WI38 (cell line): ENCODE measurements around the gene ICA1.

Experiments used
- H3K4me3 ChIP-seq: 2 replicates; pipeline ENCODE4 v1.5.1; 2011; ENCODE audit warnings: low read depth, mild to moderate bottlenecking, control low read depth, low read length
- CTCF ChIP-seq: IDR thresholded peaks from 2 replicates; pipeline ENCODE4 v1.5.1; 2012; ENCODE audit warnings: low read depth, mild to moderate bottlenecking, control low read depth, low read length

The ICA1 gene

DNA sequence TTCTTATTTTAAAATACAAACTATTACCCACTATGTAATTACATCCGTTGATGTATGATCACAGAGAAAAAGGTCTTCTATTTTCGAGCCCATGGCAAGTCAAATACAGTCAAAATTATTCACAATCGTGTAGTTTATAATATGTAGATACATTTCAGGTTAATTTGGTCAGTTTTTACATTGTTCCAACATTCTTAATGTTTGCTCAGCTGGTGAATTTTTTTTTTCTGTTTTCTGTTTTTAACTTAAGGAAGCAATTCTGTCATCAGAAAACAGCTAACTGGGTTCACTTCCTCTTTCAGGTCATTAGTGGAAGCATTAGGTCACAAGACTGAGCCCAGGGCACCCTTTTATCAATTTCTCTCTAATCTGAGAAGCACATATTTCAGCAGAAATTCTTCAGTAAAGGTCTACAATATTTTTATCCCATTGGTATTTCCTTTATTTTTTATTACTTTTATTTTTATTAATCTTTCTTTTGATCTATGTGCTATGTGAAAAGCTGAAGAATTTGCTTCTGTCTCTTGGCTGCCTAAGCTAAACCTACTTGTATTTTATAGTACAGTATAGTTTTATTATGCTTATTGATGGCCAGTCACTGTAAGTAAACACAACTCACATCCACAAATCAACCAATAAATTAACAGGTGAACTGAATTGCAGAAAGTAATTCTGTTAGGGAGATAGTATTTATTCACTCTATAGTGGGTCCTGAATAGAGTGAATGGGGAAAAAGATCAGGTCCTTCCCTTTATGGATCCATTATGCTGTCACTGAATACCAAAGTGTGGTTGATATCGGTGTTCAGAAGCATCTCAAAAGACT is 84.6 kb downstream of the ICA1 start:
- no peak overlapping the region for H3K4me3 ChIP-seq
- no peak for TF ChIP-seq CTCF

GRCh38 chr7:8176370-8177081 is 85.4 kb downstream of the ICA1 start:
- H3K4me3 ChIP-seq: no peak overlapping the region
- TF ChIP-seq CTCF: no peak

- H3K4me3 ChIP-seq: no peak overlapping the region
- no peak for TF ChIP-seq CTCF
Measured at GRCh38 chr7:8175929-8176369, 86.0 kb downstream of the ICA1 start.

GRCh38 chr7:8172372-8173354 is 89.3 kb downstream of the ICA1 start:
- no peak overlapping the region for H3K4me3 ChIP-seq
- TF ChIP-seq CTCF: no peak

DNA sequence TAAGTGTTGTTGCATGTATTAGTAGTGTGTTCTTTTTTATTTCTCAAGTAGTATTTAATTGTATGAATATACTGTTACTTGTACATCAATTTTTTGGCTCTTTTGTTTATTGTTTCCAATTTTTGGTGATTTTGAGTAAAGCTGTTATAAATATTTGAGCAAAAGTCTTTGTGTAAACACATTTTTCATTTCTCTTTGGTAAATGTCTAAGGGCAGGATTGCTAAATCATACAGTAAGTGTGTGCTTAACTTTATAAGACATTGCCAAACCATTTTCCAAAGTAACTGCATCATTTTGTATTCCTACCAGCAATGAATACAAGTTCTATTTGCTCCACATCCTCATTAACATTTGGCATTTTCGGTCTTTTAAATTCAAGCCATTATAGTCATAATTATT is 92.8 kb downstream of the ICA1 start:
- TF ChIP-seq CTCF: no peak
- H3K4me3 ChIP-seq: no peak overlapping the region

- no peak for TF ChIP-seq CTCF
- no peak overlapping the region for H3K4me3 ChIP-seq
Measured at GRCh38 chr7:8168336-8168735, 93.6 kb downstream of the ICA1 start.
